NCI-H146 treated with DMSO at 0.1 percent for 48 hours (cell line): Measurements from ENCODE around the gene PDSS2.
"Not testable (repeated sequence)": the region's sequence is repeated elsewhere in the genome, so short reads cannot be mapped to it uniquely, and the experiment has no call there.

Experiments
- DNase-seq: peaks from one replicate; lab custom pipeline; 2025; ENCODE audit not compliant: unreplicated experiment; lab: John Stamatoyannopoulos, UW

PDSS2 gene

DNA sequence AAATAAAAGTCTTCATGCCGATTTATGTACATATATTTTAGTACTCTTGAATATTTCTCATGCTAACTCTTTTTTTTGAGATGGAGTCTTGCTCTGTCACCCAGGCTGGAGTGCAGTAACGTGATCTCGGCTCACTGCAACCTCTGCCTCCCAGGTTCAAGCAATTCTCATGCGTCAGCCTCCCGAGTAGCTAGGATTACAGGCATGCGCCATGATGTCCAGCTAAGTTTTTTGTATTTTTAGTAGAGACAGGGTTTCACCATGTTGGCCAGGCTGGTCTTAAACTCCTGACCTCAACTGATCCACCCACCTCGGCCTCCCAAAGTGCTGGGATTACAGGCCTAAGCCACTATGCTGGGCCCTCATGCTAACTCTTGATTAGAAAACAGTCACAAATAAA, 179.4 kb downstream of the PDSS2 start:
- DNase-seq = not testable (repeated sequence)

DNA sequence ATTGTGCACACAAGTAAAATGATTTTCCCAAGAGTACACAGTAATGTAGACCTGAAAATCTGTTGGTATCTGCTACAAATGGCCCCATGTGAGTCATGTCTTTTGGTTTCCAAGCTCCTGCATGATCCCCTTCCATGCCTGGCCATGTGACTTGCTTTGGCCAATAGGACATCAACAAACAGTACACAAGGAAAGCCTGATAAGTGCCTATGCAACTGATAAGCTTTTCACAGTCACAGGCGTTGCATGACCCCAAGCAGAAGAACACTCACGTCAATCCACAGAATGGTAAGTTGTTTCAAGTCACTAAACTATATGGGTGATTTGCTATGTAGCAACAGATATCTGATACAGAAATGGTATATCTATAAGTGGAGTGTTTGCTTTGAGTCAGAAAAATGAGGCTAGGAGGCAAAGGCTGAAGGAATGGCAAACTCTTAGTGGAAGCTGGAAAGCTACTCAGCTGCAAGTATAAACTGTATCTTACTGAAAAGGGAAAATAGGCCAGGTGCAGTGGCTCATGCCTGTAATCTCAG, 184.0 kb downstream of the PDSS2 start:
- no peak for DNase-seq

- no peak for DNase-seq
Observed at GRCh38 chr6:107274288-107274687, 185.1 kb downstream of the PDSS2 start.

DNA sequence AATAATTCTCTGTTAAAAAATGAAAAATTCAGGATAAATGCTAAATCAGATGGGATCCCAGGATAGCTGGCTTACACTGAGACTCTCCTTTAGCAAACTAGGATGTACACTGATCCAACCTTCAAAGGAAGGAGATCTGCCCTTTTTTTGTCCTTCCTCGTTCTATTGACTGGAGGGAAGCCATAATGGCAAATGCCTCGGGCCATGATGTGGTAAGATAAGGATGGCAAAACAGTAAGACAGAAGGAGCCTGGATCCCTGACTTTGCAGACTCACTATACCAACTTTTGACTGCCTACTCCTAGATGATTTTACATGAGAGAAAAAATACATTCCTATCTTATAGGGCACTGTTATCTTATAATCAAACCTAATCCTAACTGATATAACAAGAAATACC, 187.1 kb downstream of the PDSS2 start:
- DNase-seq = no peak

DNA sequence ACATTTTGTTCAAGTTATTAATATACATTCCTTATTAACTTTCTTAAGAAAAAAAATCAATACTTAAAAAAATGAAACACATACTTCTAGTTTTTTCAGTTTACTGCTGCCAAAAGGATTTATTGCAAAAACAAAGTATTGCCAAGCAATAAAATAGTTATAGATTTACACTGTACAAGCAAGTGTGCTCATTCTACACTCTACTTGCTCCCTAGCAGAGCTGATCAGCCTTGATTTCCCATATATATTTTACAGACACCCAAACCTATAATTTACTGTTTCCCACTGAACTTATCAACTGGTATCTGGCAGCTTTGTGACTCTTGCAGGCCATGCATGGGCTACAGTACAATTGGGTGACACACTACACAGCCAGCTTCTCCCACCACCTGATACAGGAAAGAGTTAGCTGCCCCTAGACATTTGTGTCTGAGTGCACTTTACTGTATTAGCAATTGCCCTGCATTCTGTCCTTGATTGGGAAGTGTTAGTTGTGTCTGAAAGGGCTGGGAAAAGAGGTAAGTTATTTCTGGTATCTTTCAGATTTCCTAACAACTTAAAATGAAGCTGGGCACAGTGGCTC, 188.1 kb downstream of the PDSS2 start:
- DNase-seq = no peak

- no peak for DNase-seq
Observed at GRCh38 chr6:107267634-107268033, 191.7 kb downstream of the PDSS2 start.

DNA sequence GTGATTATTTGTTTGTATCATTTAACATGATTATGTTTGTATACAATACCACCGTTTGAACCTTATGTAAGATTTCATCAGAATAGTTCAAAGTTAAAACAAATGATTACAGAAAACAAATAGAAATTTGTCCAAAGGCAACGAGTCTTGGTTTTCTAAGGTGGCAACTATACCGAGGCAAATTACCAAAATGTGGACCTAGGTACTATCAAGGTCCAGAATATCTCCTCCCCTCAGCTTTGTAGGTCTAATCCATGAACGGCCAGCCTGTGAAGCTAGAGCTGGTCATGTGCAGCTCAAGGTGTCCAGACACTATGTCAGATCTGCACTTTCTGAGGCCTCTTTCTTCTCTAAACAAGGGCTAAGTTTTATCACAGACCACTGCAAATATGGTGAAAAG, 192.4 kb downstream of the PDSS2 start:
- no peak for DNase-seq

- no peak for DNase-seq
Observed at GRCh38 chr6:107266563-107266962, 192.8 kb downstream of the PDSS2 start.

- peak; percentile 82 for DNase-seq
Observed at GRCh38 chr6:107264357-107264840, 195.0 kb downstream of the PDSS2 start.

DNA sequence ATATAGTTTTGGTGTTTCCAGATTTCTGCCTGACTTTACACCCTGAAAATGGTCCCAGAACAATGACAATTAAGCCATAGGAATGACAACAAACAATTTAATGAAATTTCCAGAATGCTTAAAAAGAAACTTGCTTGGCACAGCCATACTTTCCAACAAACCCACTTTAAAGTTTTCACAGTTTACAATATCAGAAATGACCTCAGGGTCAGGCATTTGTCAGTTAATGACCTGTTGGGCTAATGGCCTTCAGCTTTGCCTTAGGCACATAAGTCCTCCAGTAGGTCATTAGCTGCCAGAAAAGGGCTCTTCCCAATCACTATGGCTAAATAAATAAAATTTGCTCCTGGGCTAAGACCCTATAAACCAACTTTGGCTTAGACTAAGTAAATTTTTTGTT, 199.4 kb downstream of the PDSS2 start:
- no peak for DNase-seq

DNA sequence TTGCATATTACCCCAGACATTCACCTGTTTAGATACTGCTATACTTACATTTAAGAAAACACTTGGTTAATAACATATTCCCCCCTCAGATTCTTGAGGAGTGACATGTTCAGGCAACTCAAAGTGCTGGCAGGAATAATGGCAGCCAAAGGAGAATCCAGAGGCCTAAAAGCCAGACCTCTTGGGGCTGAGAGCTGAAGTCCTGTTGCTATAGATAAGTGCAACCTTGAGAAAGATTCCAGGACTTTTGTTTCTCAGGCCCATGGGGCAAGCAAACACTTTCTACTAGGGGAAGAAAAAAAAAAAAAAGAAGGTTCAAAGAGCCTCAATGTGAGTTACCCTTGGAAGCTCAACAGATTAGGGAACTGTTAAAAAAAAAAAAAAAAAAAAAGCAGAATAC, 211.2 kb downstream of the PDSS2 start:
- DNase-seq = no peak

GRCh38 chr6:107246972-107247615, 212.3 kb downstream of the PDSS2 start:
- DNase-seq = peak; percentile 43

DNA sequence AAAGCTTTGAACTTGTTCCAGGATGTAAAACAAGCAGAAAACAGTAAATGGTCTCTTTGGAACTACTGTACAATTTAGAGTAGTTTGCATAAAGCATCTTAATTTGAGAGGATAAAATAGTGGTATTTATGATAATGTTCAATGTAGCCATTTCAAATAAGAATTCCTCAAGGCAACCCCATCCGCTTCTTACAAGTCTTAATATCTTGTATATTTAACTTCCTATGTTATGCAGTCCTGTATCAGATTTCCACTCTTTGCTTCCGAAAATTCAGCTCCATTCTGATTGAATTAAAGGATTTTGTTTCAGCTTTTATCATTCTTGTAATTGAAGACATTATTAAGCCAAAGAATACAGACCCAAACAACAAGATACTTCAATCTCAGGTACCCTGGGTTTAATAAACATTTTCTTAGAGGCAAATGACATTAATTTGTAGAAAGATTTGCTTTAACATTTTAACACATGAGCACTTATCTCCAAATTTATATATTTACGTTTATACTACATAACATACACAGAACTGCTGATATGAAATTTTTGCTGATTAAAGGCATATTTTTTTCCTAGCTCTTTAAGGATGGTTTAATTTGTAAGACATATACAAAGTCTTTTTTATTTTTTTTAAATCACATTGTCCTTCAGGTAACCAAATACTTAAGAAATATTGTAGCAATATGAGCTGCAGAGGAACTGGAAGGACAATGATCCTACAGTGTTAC, 213.0 kb downstream of the PDSS2 start:
- DNase-seq = no peak

- no peak for DNase-seq
Observed at GRCh38 chr6:107244742-107245480, 214.5 kb downstream of the PDSS2 start.

- DNase-seq = no peak
Observed at GRCh38 chr6:107244082-107244741, 215.2 kb downstream of the PDSS2 start.

GRCh38 chr6:107243471-107243870, 215.9 kb downstream of the PDSS2 start:
- no peak for DNase-seq

DNA sequence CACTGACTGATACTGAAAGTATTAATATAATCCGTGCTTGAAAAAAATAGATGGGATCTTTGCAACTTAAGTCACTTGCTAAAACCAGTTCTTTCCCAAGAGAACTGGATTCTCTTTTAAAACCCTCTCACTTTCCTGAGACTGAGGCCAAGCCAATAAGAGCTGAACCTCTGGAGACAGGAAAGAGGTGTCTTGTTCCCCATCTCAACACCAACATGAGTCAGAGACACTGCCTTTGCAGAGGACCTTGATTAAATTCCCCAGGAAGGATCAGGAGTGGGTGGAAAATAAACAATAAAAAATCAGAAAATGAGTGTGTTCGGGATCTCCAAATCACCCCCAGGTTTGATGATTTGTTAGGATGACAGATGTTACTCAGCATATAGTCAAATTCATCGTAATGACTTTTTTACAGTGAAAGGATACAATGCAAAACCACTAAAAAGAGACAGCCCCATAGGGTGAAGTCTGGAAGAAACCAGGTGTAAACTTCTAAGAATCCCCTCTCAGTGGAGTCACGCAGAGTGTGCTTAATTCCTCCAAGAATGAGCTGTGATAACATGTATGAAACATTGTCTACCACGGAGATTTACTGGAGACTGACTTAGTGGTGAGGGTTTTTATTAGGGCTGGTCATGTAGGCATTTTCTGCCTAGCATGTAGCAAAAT, 221.2 kb downstream of the PDSS2 start:
- no peak for DNase-seq

DNA sequence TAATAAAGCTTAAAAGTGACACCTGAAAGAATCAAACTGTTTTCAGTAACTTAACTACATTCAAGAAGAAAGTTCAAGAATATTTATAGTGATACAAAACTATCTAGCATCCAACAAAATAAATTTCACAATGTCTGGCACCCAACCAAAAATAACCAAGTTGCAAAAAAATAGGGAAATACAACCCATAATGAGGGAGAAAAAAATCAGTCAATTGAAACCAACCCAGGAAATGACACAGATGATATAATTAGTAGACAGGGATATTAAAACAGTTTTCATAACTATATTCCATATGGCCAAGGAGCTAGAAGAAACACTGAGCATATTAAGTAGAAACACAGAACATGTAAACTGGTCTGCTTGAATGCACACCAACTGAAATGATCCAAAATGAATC, 223.9 kb downstream of the PDSS2 start:
- no peak for DNase-seq

DNA sequence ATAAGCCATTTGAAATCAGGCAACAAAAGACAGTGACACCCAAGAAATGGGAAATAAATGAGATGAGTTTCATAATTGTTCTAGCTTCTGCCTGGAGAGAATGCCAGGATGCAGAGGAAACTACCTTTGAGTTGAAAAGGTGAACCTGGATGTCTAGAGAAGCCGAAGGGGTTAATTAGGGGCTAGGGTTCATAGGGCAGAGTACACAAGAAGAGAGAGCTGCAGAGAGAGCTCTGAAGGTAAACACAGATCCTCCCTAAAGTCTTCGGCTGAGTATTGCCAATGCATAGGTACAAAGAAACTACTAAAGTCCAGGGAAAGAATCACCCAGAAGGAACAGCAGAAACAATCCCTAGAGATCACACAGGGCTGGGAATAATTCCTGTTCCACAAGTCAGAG, 224.4 kb downstream of the PDSS2 start:
- no peak for DNase-seq

DNA sequence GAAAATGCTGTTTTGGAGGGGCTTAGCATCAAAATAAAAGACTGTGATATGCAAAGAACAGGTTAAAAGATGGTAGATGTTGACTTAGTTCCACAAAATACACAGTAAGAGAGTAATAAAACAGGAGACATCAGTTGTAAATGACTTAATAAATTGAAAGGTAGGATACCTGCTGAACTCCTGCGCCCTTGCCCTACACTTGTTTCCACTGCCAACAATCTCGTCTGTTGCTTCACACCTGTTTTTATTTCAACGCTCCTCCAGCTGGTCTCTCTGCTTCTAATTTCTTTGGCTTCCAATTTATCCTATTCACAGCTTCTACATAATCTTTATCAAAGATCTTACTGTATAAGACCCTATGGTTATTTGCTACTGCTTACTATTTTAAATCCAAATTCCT, 228.1 kb downstream of the PDSS2 start:
- no peak for DNase-seq
